ENCODE results near the gene ITGAD.

The ITGAD gene

DNA sequence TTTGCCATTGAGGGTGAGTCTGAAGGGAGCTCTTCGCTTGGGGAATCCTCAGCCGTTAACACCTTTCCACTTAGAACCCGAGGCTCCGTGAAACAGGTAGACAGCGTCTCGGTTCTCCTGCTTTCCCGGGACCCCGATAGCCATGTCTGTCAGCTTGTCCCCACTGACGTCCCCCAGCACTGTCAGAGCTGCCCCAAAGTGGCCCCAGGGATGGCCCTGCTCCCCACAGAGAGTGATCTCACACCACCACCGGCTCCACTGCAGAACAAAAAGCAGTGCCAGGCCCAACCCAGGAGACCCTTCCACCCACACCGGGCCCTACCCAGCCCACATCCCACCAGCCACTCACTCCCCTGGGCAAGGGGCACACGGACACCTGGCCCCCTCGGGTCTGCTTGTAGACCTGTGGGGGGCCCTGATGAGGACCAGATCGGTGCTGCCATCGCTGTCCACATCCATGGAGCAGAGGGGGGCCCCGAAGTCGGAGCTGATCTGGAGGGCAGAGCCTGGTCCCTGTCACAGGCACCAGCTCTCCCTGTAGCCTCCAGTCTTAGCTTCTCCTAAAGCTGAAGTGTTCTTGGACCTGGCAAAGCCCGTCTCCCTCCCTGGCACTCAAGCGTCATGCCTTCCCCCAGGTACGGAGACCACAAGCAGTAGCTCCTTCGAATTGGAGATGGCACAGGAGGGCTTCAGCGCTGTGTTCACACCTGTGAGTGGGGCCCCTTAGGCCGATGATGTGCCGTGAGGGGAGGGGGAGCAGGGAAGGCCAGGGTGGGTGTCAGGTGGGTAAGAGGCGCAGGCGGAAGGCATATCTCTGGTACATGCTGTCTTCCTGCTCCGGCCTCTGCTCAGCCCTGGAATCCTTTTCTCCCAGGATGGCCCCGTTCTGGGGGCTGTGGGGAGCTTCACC lies 31.7 kb upstream of the ITGAD start:
- no peak for DNase-seq (ENCODE audit: insufficient read length, low spot score)
- no peak for TF ChIP-seq CTCF (IDR thresholded peaks at IDR 0.05; ENCODE audit: insufficient read depth, missing control alignments)
- no peak for FAIRE-seq

GRCh38 chr16:31362476-31363405 lies 30.4 kb upstream of the ITGAD start:
- no peak for TF ChIP-seq CTCF (IDR thresholded peaks at IDR 0.05; ENCODE audit: insufficient read depth, missing control alignments)
- FAIRE-seq: no peak
- no peak for DNase-seq (ENCODE audit: insufficient read length, low spot score)

DNA sequence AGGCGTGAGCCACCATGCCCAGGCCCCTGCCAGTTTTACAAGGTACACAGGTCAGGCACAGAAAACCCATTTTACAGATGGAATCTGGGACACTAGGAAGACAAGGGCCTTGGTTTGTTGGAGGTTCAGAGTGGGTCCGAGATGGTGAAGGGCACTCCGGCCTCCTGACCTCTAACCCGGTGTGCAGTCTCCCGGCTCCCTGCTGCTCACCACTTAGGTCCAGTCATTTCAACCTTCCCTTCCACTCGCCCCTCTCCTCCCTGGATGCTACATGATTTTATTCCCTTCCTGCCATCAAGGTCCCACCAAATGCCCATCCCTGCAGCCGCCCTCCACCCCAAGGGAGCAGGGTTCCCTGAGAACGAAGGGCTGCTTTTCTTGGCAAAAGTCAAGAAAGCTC lies 29.4 kb upstream of the ITGAD start:
- no peak for TF ChIP-seq CTCF (IDR thresholded peaks at IDR 0.05; ENCODE audit: insufficient read depth, missing control alignments)
- no peak for FAIRE-seq
- DNase-seq (ENCODE audit: insufficient read length, low spot score): no peak

DNA sequence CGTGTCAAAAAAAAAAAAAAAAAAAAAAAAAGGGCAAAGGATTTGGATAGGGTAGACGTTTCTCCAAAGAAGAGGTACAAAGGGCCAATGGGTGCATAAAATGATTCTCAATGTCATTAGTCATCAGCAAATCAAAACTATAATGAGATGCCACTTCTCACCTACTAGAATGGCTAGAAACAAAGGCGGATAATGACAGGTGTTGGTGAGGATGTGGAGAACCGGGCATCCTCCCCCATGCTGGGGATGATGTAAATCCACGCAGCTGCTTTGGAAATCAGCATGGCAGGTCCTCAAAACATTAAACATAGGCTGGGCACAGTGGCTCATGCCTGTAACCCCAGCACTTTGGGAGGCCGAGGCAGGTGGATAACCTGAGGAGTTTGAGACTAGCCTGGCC lies 28.7 kb upstream of the ITGAD start:
- FAIRE-seq: no peak
- TF ChIP-seq CTCF (IDR thresholded peaks at IDR 0.05; ENCODE audit: insufficient read depth, missing control alignments): no peak
- no peak for DNase-seq (ENCODE audit: insufficient read length, low spot score)

- TF ChIP-seq CTCF (IDR thresholded peaks at IDR 0.05; ENCODE audit: insufficient read depth, missing control alignments): no peak
- FAIRE-seq: no peak
- no peak for DNase-seq (ENCODE audit: insufficient read length, low spot score)
Observed at GRCh38 chr16:31365131-31365865, 27.8 kb upstream of the ITGAD start.

GRCh38 chr16:31367853-31368252 lies 25.3 kb upstream of the ITGAD start:
- TF ChIP-seq CTCF (IDR thresholded peaks at IDR 0.05; ENCODE audit: insufficient read depth, missing control alignments): no peak
- no peak for FAIRE-seq

More at GRCh38 chr16:31367853-31368252, 25.3 kb upstream of the ITGAD start:
- no peak for DNase-seq (ENCODE audit: insufficient read length, low spot score)
